Type B pancreatic cell (in vitro differentiated cells): ENCODE data around the gene PTPN11. TPM values are rescaled to one million over a fixed set of nuclear protein-coding genes. Genes with fewer than 3 reads are reported as not detected.

Experiments
- DNase-seq: peaks from one replicate; pipeline ENCODE4 v3.0.0; 2021; ENCODE audit warnings: mixed read lengths; ENCODE audit not compliant: unreplicated experiment; ENCODE audit errors: extremely low spot score
- H3K27ac Mint-ChIP-seq: 2 replicates; pipeline ENCODE4 v1.8.0; 2021; ENCODE audit warnings: mild to moderate bottlenecking, mixed read lengths
- H3K27me3 Mint-ChIP-seq: 2 replicates; pipeline ENCODE4 v1.8.0; 2021; ENCODE audit warnings: mixed read lengths
- H3K36me3 Mint-ChIP-seq: 2 replicates; pipeline ENCODE4 v1.8.0; 2021; ENCODE audit warnings: mixed read lengths
- H3K4me1 Mint-ChIP-seq: one replicate; pipeline ENCODE4 v1.8.0; 2021; ENCODE audit warnings: mixed read lengths; ENCODE audit not compliant: unreplicated experiment
- H3K4me3 Mint-ChIP-seq: 2 replicates; pipeline ENCODE4 v1.8.0; 2021; ENCODE audit warnings: mild to moderate bottlenecking, mixed read lengths
- H3K9me3 Mint-ChIP-seq: 2 replicates; pipeline ENCODE4 v1.8.0; 2021; ENCODE audit warnings: mixed read lengths
- CTCF ChIP-seq: fragments of 200-600 bp; sonication (generic); conservative IDR thresholded peaks from 2 replicates; pipeline ENCODE4 v1.5.0; 2021; ENCODE audit warnings: antibody characterized with exemption, mild to moderate bottlenecking
- total RNA-seq: library from RNA; stranded (reverse); gene quantifications from 2 replicates; pipeline ENCODE4 v1.2.1, GENCODE V29; 2021; ENCODE audit warnings: low replicate concordance

Gene PTPN11
- total RNA-seq, 1 donor from 2014 or later: 76.0 TPM

- Mint-ChIP-seq H3K36me3 (peaks cover 43% of the 10 kb centered on the region), H3K9me3 (no peaks in the 10 kb centered on the region), H3K4me1 (no peaks in the 10 kb centered on the region), H3K27ac (no peak overlapping the region), H3K4me3 (no peak overlapping the region), H3K27me3 (no peaks in the 10 kb centered on the region)
- TF ChIP-seq CTCF: no peak
- no peak for DNase-seq
Observed at GRCh38 chr12:112488257-112488876, 69.6 kb downstream of the PTPN11 start.

- Mint-ChIP-seq H3K27me3 (no peaks in the 10 kb centered on the region), H3K4me3 (no peak overlapping the region), H3K9me3 (no peaks in the 10 kb centered on the region), H3K4me1 (no peaks in the 10 kb centered on the region), H3K27ac (no peak overlapping the region), H3K36me3 (peaks cover 41% of the 10 kb centered on the region)
- no peak for DNase-seq
- TF ChIP-seq CTCF: no peak
Observed at GRCh38 chr12:112489456-112489855, 70.7 kb downstream of the PTPN11 start.

GRCh38 chr12:112496496-112496895 is 77.7 kb downstream of the PTPN11 start:
- H3K27ac Mint-ChIP-seq: no peak overlapping the region
- H3K4me1 Mint-ChIP-seq: no peaks in the 10 kb centered on the region
- no peak for DNase-seq
- H3K9me3 Mint-ChIP-seq: no peaks in the 10 kb centered on the region
- no peak for TF ChIP-seq CTCF
- H3K27me3 Mint-ChIP-seq: no peaks in the 10 kb centered on the region
- no peak overlapping the region for H3K4me3 Mint-ChIP-seq
- peaks cover 32% of the 10 kb centered on the region for H3K36me3 Mint-ChIP-seq

- no peak for TF ChIP-seq CTCF
- H3K36me3 Mint-ChIP-seq: peaks cover 29% of the 10 kb centered on the region
- no peak overlapping the region for H3K27ac Mint-ChIP-seq
- no peak overlapping the region for H3K4me3 Mint-ChIP-seq
- DNase-seq: no peak
- H3K27me3 Mint-ChIP-seq: no peaks in the 10 kb centered on the region
- no peaks in the 10 kb centered on the region for H3K9me3 Mint-ChIP-seq
- H3K4me1 Mint-ChIP-seq: no peaks in the 10 kb centered on the region
Observed at GRCh38 chr12:112498580-112498979, 79.8 kb downstream of the PTPN11 start.

GRCh38 chr12:112503512-112503911 is 84.8 kb downstream of the PTPN11 start:
- Mint-ChIP-seq H3K36me3 (peaks cover 38% of the 10 kb centered on the region), H3K27ac (no peak overlapping the region), H3K4me1 (no peaks in the 10 kb centered on the region), H3K9me3 (no peaks in the 10 kb centered on the region), H3K27me3 (no peaks in the 10 kb centered on the region), H3K4me3 (no peak overlapping the region)
- no peak for TF ChIP-seq CTCF
- DNase-seq: no peak
